Suprapubic skin (tissue), 4 donors: ENCODE measurements around the gene CADM4. TPM values are rescaled to one million over a fixed set of nuclear protein-coding genes. Genes with fewer than 3 reads are reported as not detected.
"Not testable (repeated sequence)": the region's sequence is repeated elsewhere in the genome, so short reads cannot be mapped to it uniquely, and the experiment has no call there.

Source experiments
- DNase-seq, 2 donors: peaks; one replicate each; pipeline ENCODE4 v3.0.0-alpha.2; 2019; ENCODE audit warnings: low spot score in 2 of 2
- H3K27ac ChIP-seq: fragments of 200-600 bp; sonication (generic); one replicate; pipeline ENCODE4 v1.5.1; 2019
- H3K27me3 ChIP-seq: fragments of 200-600 bp; sonication (generic); one replicate; pipeline ENCODE4 v1.5.1; 2019
- H3K36me3 ChIP-seq: fragments of 200-600 bp; sonication (generic); one replicate; pipeline ENCODE4 v1.5.1; 2019
- H3K4me1 ChIP-seq: fragments of 200-600 bp; sonication (generic); one replicate; pipeline ENCODE4 v1.5.1; 2019
- H3K4me3 ChIP-seq: fragments of 200-600 bp; sonication (generic); one replicate; pipeline ENCODE4 v1.5.1; 2019; ENCODE audit warnings: mild to moderate bottlenecking
- H3K9me3 ChIP-seq: fragments of 200-600 bp; sonication (generic); one replicate; pipeline ENCODE4 v1.5.1; 2019
- EP300 ChIP-seq: sonication (generic); formaldehyde crosslinking; IDR thresholded peaks from one replicate; pipeline ENCODE4 v1.6.1; 2017; ENCODE audit warnings: antibody characterized with exemption
- POLR2A ChIP-seq, 2 donors: fragments of 450-650 bp; IDR thresholded peaks; one replicate each; pipeline ENCODE4 v1.6.1; 2017; ENCODE audit warnings: antibody characterized with exemption in 2 of 2, mild to moderate bottlenecking in 2 of 2, moderate library complexity in 2 of 2
- POLR2AphosphoS5 ChIP-seq, 3 donors: sonication (generic); formaldehyde crosslinking; IDR thresholded peaks; one replicate each; pipeline ENCODE4 v1.6.1; 2017; ENCODE audit warnings: antibody characterized with exemption in 3 of 3
- WGBS: methylation state at CpG from one replicate; pipeline ENCODE4 v1.1.5; 2018; 5-methylcytosine and 5-hydroxymethylcytosine counted together
- total RNA-seq, 4 donors: library from RNA; depleted of rRNA; stranded (reverse); fragments of >200 nt; gene quantifications; one replicate each; pipeline ENCODE4 v1.1.0, GENCODE V29; 2016
- TF ChIP-seq, protein P1 (sequence below), 2 donors: fragments of 200-600 bp in 1 of 2; fragments of 450-650 bp in 1 of 2; sonication (generic) in 1 of 2; IDR thresholded peaks; one replicate each; pipeline ENCODE4 v1.5.1; 2016 to 2019; ENCODE audit warnings: antibody characterized with exemption in 2 of 2, mild to moderate bottlenecking in 1 of 2, moderate library complexity in 1 of 2

Gene CADM4
- total RNA-seq, 4 donors from 2014 or later = 14.1 to 23.8 (median 15.7) TPM

- Histone ChIP-seq H3K4me3 (no peak overlapping the region), H3K9me3 (no peaks in the 10 kb centered on the region), H3K4me1 (peaks cover 7% of the 10 kb centered on the region), H3K36me3 (peaks cover 53% of the 10 kb centered on the region), H3K27ac (no peak overlapping the region), H3K27me3 (no peaks in the 10 kb centered on the region)
- DNase-seq = no peak
- TF ChIP-seq EP300 = no peak
- TF ChIP-seq, protein P1, sequence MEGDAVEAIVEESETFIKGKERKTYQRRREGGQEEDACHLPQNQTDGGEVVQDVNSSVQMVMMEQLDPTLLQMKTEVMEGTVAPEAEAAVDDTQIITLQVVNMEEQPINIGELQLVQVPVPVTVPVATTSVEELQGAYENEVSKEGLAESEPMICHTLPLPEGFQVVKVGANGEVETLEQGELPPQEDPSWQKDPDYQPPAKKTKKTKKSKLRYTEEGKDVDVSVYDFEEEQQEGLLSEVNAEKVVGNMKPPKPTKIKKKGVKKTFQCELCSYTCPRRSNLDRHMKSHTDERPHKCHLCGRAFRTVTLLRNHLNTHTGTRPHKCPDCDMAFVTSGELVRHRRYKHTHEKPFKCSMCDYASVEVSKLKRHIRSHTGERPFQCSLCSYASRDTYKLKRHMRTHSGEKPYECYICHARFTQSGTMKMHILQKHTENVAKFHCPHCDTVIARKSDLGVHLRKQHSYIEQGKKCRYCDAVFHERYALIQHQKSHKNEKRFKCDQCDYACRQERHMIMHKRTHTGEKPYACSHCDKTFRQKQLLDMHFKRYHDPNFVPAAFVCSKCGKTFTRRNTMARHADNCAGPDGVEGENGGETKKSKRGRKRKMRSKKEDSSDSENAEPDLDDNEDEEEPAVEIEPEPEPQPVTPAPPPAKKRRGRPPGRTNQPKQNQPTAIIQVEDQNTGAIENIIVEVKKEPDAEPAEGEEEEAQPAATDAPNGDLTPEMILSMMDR (IDR thresholded peaks at IDR 0.05) = no peak
- WGBS = 70% methylated on average over 5 of the region's 5 CpGs
Observed at GRCh38 chr19:43652546-43652874, 12.9 kb upstream of the CADM4 start.

DNA sequence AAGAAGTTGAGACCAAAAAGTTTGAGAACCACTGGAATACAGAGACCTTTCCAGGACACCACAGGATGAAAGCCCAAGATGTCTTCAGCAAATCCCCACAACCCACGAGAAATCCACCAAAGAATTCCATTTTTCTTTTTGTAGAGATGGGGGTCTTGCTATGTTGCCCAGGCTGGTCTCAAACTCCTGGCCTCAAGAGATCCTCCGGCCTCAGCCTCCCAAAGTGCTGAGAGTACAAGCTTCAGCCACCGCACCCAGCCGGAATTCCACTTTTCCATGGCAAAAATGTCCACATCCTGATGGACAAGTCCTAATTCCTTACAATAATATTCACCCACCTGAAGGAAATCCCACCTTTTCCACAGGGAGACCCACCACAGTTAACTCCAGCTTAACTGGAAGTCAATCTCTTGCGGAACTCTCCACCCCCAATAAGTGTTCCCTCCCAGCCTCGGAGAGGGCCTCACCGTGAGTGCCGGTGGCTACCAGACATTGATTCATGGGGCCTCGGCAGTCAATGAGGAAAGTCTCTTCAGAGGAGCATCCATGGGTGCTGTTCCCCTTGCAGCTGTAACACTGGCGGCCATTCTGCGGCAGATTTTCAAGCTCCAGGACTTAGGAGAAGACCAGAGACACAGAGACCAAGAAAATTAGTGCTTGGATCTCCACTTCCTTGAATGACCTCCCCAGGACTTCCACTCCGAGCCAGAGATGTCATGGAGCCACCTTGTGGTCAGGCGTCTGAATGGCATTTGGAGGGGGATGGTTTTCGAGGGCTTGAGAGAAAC lies 12.3 kb upstream of the CADM4 start:
- WGBS = 57% methylated on average over 14 of the region's 14 CpGs
- TF ChIP-seq, protein P1 (IDR thresholded peaks at IDR 0.05) = peak; percentile 40 to 60
- TF ChIP-seq EP300 = no peak
- H3K27me3 ChIP-seq = no peaks in the 10 kb centered on the region
- no peak overlapping the region for H3K4me3 ChIP-seq
- DNase-seq = no peak
- no peak overlapping the region for H3K27ac ChIP-seq
- no peaks in the 10 kb centered on the region for H3K9me3 ChIP-seq
- peaks cover 7% of the 10 kb centered on the region for H3K4me1 ChIP-seq
- peaks cover 56% of the 10 kb centered on the region for H3K36me3 ChIP-seq

DNA sequence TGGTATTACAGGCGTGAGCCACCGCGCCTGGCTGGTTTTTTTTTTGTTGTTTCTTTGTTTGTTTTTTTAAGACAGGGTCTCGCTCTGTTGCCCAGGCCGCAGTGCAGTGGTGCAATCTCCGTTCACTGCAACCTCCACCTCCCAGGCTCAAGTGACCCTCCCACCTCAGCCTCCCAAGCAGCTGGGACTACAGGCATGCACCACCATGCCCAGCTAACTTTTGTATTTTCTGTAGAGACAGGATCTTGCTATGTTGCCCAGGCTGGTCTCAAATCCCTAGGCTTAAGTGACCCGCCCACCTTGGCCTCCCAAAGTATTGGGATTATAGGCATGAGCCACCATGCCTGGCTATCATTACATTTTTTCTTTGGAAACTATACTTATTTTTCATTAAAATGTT lies 10.6 kb upstream of the CADM4 start:
- H3K4me3 ChIP-seq, H3K27ac ChIP-seq, DNase-seq, H3K4me1 ChIP-seq, H3K9me3 ChIP-seq, H3K27me3 ChIP-seq: not testable (repeated sequence)
- peaks cover 43% of the 10 kb centered on the region for H3K36me3 ChIP-seq
- WGBS = 94% methylated on average over 7 of the region's 7 CpGs

GRCh38 chr19:43649514-43649913 lies 9.9 kb upstream of the CADM4 start:
- TF ChIP-seq POLR2AphosphoS5 (IDR thresholded peaks at IDR 0.05) = no peak
- TF ChIP-seq, protein P1 (IDR thresholded peaks at IDR 0.05) = no peak
- no peak for TF ChIP-seq EP300
- no peak for TF ChIP-seq POLR2A (IDR thresholded peaks at IDR 0.05)
- WGBS = 80% methylated on average over 2 of the region's 2 CpGs
- peaks cover 36% of the 10 kb centered on the region for H3K36me3 ChIP-seq

GRCh38 chr19:43648633-43649032 lies 9.0 kb upstream of the CADM4 start:
- Histone ChIP-seq H3K9me3 (no peaks in the 10 kb centered on the region), H3K27me3 (no peaks in the 10 kb centered on the region), H3K4me1 (peaks cover 7% of the 10 kb centered on the region), H3K27ac (no peak overlapping the region), H3K4me3 (no peak overlapping the region), H3K36me3 (peaks cover 29% of the 10 kb centered on the region)
- no peak for TF ChIP-seq POLR2AphosphoS5 (IDR thresholded peaks at IDR 0.05)
- no peak for TF ChIP-seq EP300
- TF ChIP-seq, protein P1 (IDR thresholded peaks at IDR 0.05) = no peak
- no peak for TF ChIP-seq POLR2A (IDR thresholded peaks at IDR 0.05)
- WGBS = 94% methylated on average over 6 of the region's 6 CpGs
- no peak for DNase-seq

More at GRCh38 chr19:43649514-43649913, 9.9 kb upstream of the CADM4 start:
- Histone ChIP-seq H3K27me3 (no peaks in the 10 kb centered on the region), H3K4me1 (peaks cover 7% of the 10 kb centered on the region), H3K4me3 (no peak overlapping the region), H3K9me3 (no peaks in the 10 kb centered on the region), H3K27ac (no peak overlapping the region)
- DNase-seq = no peak

DNA sequence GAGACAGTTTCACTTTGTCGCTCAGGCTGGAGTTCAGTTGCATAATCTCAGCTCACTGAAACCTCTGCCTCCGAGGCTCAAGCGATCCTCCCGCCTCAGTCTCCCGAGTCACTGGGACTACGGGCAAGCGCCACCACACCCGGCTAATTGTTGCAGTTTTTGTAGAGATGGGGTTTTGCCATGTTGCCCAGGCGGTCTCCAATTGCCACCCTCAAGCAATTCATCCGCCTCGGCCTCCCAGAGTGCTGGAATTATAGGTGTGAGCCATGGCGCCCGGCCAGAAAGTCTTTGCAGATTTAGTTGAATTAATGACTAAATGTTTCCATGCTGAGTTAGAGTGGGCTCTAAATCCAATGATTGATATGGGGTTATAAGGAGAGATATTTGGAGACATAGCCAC lies 4.5 kb upstream of the CADM4 start:
- Histone ChIP-seq H3K27ac (no peak overlapping the region), H3K36me3 (peaks cover 13% of the 10 kb centered on the region), H3K4me1 (peaks cover 11% of the 10 kb centered on the region), H3K4me3 (no peak overlapping the region), H3K9me3 (no peaks in the 10 kb centered on the region), H3K27me3 (peaks cover 11% of the 10 kb centered on the region)
- TF ChIP-seq EP300 (no peak), POLR2A (IDR thresholded peaks at IDR 0.05) (no peak), POLR2AphosphoS5 (IDR thresholded peaks at IDR 0.05) (no peak)
- TF ChIP-seq, protein P1 (IDR thresholded peaks at IDR 0.05) = no peak
- 72% methylated on average over 13 of the region's 13 CpGs for WGBS
- no peak for DNase-seq
